WTC11 (cell line): ENCODE data around the gene PARD3B. TPM values are rescaled to one million over a fixed set of nuclear protein-coding genes. Genes with fewer than 3 reads are reported as not detected.

ENCODE experiments used
- ATAC-seq: fragments of 200-7000 bp; cut with Tn5 transposase; 2 replicates; pipeline ENCODE4 v1.10.0; 2021; ENCODE audit warnings: mild to moderate bottlenecking, moderate library complexity
- CTCF ChIA-PET: fragments of 300-600 bp; sonication (Branson Sonifier 250); formaldehyde crosslinking; loops from one replicate; lab custom pipeline; 2021; ENCODE audit warnings: antibody characterized with exemption; lab: Charles Lee
- POLR2A ChIA-PET: fragments of 350-600 bp; sonication (Branson Sonifier 250); formaldehyde crosslinking; loops from one replicate; lab custom pipeline; 2021; ENCODE audit warnings: antibody characterized with exemption; lab: Charles Lee
- DNase-seq: peaks from one replicate; pipeline ENCODE4 v3.0.0; 2021; ENCODE audit warnings: low spot score
- H3K27ac Mint-ChIP-seq: 2 replicates; pipeline ENCODE4 v1.8.0; 2021; ENCODE audit warnings: mixed read lengths
- H3K27me3 Mint-ChIP-seq: 2 replicates; pipeline ENCODE4 v1.8.0; 2021; ENCODE audit warnings: low read depth, mild to moderate bottlenecking, moderate library complexity, mixed read lengths
- H3K36me3 Mint-ChIP-seq: 2 replicates; pipeline ENCODE4 v1.8.0; 2021; ENCODE audit warnings: mixed read lengths
- H3K4me1 Mint-ChIP-seq: 2 replicates; pipeline ENCODE4 v1.8.0; 2022; ENCODE audit warnings: mixed read lengths
- H3K4me3 Mint-ChIP-seq: 2 replicates; pipeline ENCODE4 v1.8.0; 2021; ENCODE audit warnings: mild to moderate bottlenecking, moderate library complexity, mixed read lengths
- H3K9me3 Mint-ChIP-seq: 2 replicates; pipeline ENCODE4 v1.8.0; 2021; ENCODE audit warnings: mixed read lengths
- CBFB ChIP-seq: sonication (generic); formaldehyde crosslinking; IDR thresholded peaks from 2 replicates; pipeline ENCODE4 v1.8.1; 2022; ENCODE audit warnings: mild to moderate bottlenecking, low read depth, missing genetic modification reagents
- CREB1 ChIP-seq: sonication (generic); formaldehyde crosslinking; IDR thresholded peaks from 2 replicates; pipeline ENCODE4 v1.8.0; 2023; ENCODE audit warnings: mild to moderate bottlenecking, missing genetic modification reagents
- ELF4 ChIP-seq: sonication (generic); formaldehyde crosslinking; IDR thresholded peaks from 2 replicates; pipeline ENCODE4 v1.8.1; 2022; ENCODE audit warnings: low read depth, mild to moderate bottlenecking, moderate library complexity, missing genetic modification reagents
- EMX1 ChIP-seq: fragments of 250-450 bp; sonication (Bioruptor Pico); IDR thresholded peaks from 2 replicates; pipeline ENCODE4 v1.8.0; 2021; ENCODE audit warnings: mild to moderate bottlenecking
- ESRRA ChIP-seq: sonication (generic); formaldehyde crosslinking; IDR thresholded peaks from 2 replicates; pipeline ENCODE4 v1.8.1; 2022; ENCODE audit warnings: mild to moderate bottlenecking, missing genetic modification reagents, borderline replicate concordance
- ETV6 ChIP-seq: sonication (generic); formaldehyde crosslinking; IDR thresholded peaks from 2 replicates; pipeline ENCODE4 v1.8.1; 2022; ENCODE audit warnings: mild to moderate bottlenecking, missing genetic modification reagents
- FOXJ3 ChIP-seq: sonication (generic); formaldehyde crosslinking; IDR thresholded peaks from 2 replicates; pipeline ENCODE4 v1.9.0; 2021; ENCODE audit warnings: missing genetic modification reagents, mild to moderate bottlenecking, borderline replicate concordance
- FOXK1 ChIP-seq: sonication (generic); formaldehyde crosslinking; IDR thresholded peaks from 2 replicates; pipeline ENCODE4 v1.8.0; 2022; ENCODE audit warnings: mild to moderate bottlenecking, moderate library complexity, missing genetic modification reagents
- HMGA2 ChIP-seq: fragments of 250-450 bp; sonication (Bioruptor Pico); IDR thresholded peaks from 2 replicates; pipeline ENCODE4 v1.4.0; 2021; ENCODE audit warnings: mild to moderate bottlenecking, moderate library complexity
- MLX ChIP-seq: sonication (generic); formaldehyde crosslinking; IDR thresholded peaks from 2 replicates; pipeline ENCODE4 v1.8.1; 2023; ENCODE audit warnings: mild to moderate bottlenecking, missing genetic modification reagents, moderate library complexity
- NFATC4 ChIP-seq: fragments of 250-450 bp; sonication (Bioruptor Pico); IDR thresholded peaks from 2 replicates; pipeline ENCODE4 v1.9.0; 2021; ENCODE audit warnings: mild to moderate bottlenecking
- NR1H2 ChIP-seq: sonication (generic); formaldehyde crosslinking; IDR thresholded peaks from 2 replicates; pipeline ENCODE4 v1.9.0; 2021; ENCODE audit warnings: mild to moderate bottlenecking, moderate library complexity, missing genetic modification reagents
- PRDM15 ChIP-seq: sonication (generic); formaldehyde crosslinking; IDR thresholded peaks from 2 replicates; pipeline ENCODE4 v1.8.0; 2022; ENCODE audit warnings: missing genetic modification reagents
- TCF7 ChIP-seq: sonication (generic); formaldehyde crosslinking; IDR thresholded peaks from 2 replicates; pipeline ENCODE4 v1.8.0; 2022; ENCODE audit warnings: mild to moderate bottlenecking, low read depth, missing genetic modification reagents, moderate library complexity
- TEAD4 ChIP-seq: sonication (generic); formaldehyde crosslinking; IDR thresholded peaks from 2 replicates; pipeline ENCODE4 v1.8.0; 2022; ENCODE audit warnings: mild to moderate bottlenecking, missing genetic modification reagents
- ZNF219 ChIP-seq: sonication (generic); formaldehyde crosslinking; IDR thresholded peaks from 2 replicates; pipeline ENCODE4 v1.8.0; 2023; ENCODE audit warnings: missing genetic modification reagents, mild to moderate bottlenecking, borderline replicate concordance
- ZNF263 ChIP-seq: sonication (generic); formaldehyde crosslinking; IDR thresholded peaks from 2 replicates; pipeline ENCODE4 v1.8.1; 2022; ENCODE audit warnings: low read depth, mild to moderate bottlenecking, moderate library complexity, missing genetic modification reagents
- ZNF281 ChIP-seq: sonication (generic); formaldehyde crosslinking; IDR thresholded peaks from 2 replicates; pipeline ENCODE4 v1.8.0; 2023; ENCODE audit warnings: mild to moderate bottlenecking, missing genetic modification reagents
- ZNF423 ChIP-seq: fragments of 250-450 bp; sonication (Bioruptor Pico); IDR thresholded peaks from 2 replicates; pipeline ENCODE4 v2.1.2; 2022; ENCODE audit warnings: mild to moderate bottlenecking, moderate library complexity
- total RNA-seq: library from RNA; stranded (reverse); gene quantifications from 3 replicates; pipeline ENCODE4 v1.2.3, GENCODE V29; 2021
- TF ChIP-seq, protein P1 (sequence below): fragments of 250-450 bp; sonication (Bioruptor Pico); IDR thresholded peaks from 2 replicates; pipeline ENCODE4 v1.9.0; 2021; ENCODE audit warnings: mild to moderate bottlenecking
- TF ChIP-seq, protein P2 (sequence below): sonication (generic); formaldehyde crosslinking; IDR thresholded peaks from 2 replicates; pipeline ENCODE4 v1.8.1; 2023; ENCODE audit warnings: mild to moderate bottlenecking, missing genetic modification reagents
- TF ChIP-seq, protein P3 (sequence below): fragments of 250-450 bp; sonication (Bioruptor Pico); IDR thresholded peaks from 2 replicates; pipeline ENCODE4 v1.9.0; 2021; ENCODE audit warnings: mild to moderate bottlenecking

Gene PARD3B
- total RNA-seq, 1 experiment from 2014 or later = 5.6 TPM

- DNase-seq (no peak), ATAC-seq (no peak)
- ChIA-PET CTCF (no interaction called here), POLR2A (no interaction called here)
- no peaks in the 10 kb centered on the region for H3K4me1 Mint-ChIP-seq
- H3K27me3 Mint-ChIP-seq = no peaks in the 10 kb centered on the region
- no peaks in the 10 kb centered on the region for H3K9me3 Mint-ChIP-seq
- H3K36me3 Mint-ChIP-seq = no peaks in the 10 kb centered on the region
- TF ChIP-seq ZNF263 (CRISPR knock-in tag) (no peak), NFATC4 (CRISPR knock-in tag) (no peak), ESRRA (CRISPR knock-in tag) (no peak), ZNF423 (no peak), CBFB (CRISPR knock-in tag) (no peak), ELF4 (no peak), MLX (CRISPR knock-in tag) (no peak), ETV6 (no peak), EMX1 (CRISPR knock-in tag) (no peak), FOXJ3 (CRISPR knock-in tag) (no peak), NR1H2 (CRISPR knock-in tag) (no peak), FOXK1 (CRISPR knock-in tag) (no peak), TEAD4 (CRISPR knock-in tag) (no peak), CREB1 (CRISPR knock-in tag) (no peak), ZNF281 (CRISPR knock-in tag) (no peak)
- TF ChIP-seq, protein P1, sequence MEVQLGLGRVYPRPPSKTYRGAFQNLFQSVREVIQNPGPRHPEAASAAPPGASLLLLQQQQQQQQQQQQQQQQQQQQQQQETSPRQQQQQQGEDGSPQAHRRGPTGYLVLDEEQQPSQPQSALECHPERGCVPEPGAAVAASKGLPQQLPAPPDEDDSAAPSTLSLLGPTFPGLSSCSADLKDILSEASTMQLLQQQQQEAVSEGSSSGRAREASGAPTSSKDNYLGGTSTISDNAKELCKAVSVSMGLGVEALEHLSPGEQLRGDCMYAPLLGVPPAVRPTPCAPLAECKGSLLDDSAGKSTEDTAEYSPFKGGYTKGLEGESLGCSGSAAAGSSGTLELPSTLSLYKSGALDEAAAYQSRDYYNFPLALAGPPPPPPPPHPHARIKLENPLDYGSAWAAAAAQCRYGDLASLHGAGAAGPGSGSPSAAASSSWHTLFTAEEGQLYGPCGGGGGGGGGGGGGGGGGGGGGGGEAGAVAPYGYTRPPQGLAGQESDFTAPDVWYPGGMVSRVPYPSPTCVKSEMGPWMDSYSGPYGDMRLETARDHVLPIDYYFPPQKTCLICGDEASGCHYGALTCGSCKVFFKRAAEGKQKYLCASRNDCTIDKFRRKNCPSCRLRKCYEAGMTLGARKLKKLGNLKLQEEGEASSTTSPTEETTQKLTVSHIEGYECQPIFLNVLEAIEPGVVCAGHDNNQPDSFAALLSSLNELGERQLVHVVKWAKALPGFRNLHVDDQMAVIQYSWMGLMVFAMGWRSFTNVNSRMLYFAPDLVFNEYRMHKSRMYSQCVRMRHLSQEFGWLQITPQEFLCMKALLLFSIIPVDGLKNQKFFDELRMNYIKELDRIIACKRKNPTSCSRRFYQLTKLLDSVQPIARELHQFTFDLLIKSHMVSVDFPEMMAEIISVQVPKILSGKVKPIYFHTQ (CRISPR knock-in tag) = no peak
- TF ChIP-seq, protein P2, sequence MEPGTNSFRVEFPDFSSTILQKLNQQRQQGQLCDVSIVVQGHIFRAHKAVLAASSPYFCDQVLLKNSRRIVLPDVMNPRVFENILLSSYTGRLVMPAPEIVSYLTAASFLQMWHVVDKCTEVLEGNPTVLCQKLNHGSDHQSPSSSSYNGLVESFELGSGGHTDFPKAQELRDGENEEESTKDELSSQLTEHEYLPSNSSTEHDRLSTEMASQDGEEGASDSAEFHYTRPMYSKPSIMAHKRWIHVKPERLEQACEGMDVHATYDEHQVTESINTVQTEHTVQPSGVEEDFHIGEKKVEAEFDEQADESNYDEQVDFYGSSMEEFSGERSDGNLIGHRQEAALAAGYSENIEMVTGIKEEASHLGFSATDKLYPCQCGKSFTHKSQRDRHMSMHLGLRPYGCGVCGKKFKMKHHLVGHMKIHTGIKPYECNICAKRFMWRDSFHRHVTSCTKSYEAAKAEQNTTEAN (CRISPR knock-in tag) = no peak
- TF ChIP-seq, protein P3, sequence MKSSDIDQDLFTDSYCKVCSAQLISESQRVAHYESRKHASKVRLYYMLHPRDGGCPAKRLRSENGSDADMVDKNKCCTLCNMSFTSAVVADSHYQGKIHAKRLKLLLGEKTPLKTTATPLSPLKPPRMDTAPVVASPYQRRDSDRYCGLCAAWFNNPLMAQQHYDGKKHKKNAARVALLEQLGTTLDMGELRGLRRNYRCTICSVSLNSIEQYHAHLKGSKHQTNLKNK (CRISPR knock-in tag) = no peak
- no peak overlapping the region for H3K27ac Mint-ChIP-seq
- no peak overlapping the region for H3K4me3 Mint-ChIP-seq
Measured at GRCh38 chr2:204776781-204777559, 231.7 kb downstream of the PARD3B start.

GRCh38 chr2:204779771-204780170 is 234.5 kb downstream of the PARD3B start:
- CTCF ChIA-PET = no interaction called here
- Mint-ChIP-seq H3K4me1 (no peaks in the 10 kb centered on the region), H3K36me3 (no peaks in the 10 kb centered on the region), H3K27me3 (no peaks in the 10 kb centered on the region), H3K9me3 (no peaks in the 10 kb centered on the region), H3K4me3 (no peak overlapping the region), H3K27ac (no peak overlapping the region)
- ATAC-seq (no peak), DNase-seq (no peak)
- POLR2A ChIA-PET = no interaction called here
- TF ChIP-seq HMGA2 (CRISPR knock-in tag) (no peak), ESRRA (CRISPR knock-in tag) (no peak), TCF7 (CRISPR knock-in tag) (no peak), ZNF219 (CRISPR knock-in tag) (no peak), PRDM15 (no peak), FOXK1 (CRISPR knock-in tag) (no peak)
- TF ChIP-seq, protein P3 (CRISPR knock-in tag) = no peak
